AG04449 (cell line): ENCODE measurements around the gene SAMD11.
"Not testable (repeated sequence)": the region's sequence is repeated elsewhere in the genome, so short reads cannot be mapped to it uniquely, and the experiment has no call there.

Experiments
- CTCF ChIA-PET: fragments of 350-600 bp; formaldehyde crosslinking; extraction: SDS; loops from one replicate; lab custom pipeline; 2021; ENCODE audit warnings: antibody characterized with exemption; lab: Yijun Ruan, JAX
- POLR2A ChIA-PET: fragments of 400-600, 350-600 bp; formaldehyde crosslinking; extraction: SDS; loops from one replicate; lab custom pipeline; 2020; ENCODE audit warnings: antibody characterized with exemption, inconsistent platforms; lab: Yijun Ruan, JAX
- DNase-seq: peaks from one replicate; pipeline ENCODE4 v3.0.0-alpha.2; 2010; ENCODE audit warnings: low read depth, low spot score
- H3K4me3 ChIP-seq: 2 replicates; pipeline ENCODE4 v1.5.1; 2011; ENCODE audit warnings: low read depth, mild to moderate bottlenecking, control low read depth, low read length
- TF ChIP-seq, protein P1 (sequence below): IDR thresholded peaks from one replicate; pipeline ENCODE4 v1.5.1; 2011; ENCODE audit warnings: mild to moderate bottlenecking, moderate library complexity, low read length, control low read depth, inconsistent platforms; ENCODE audit not compliant: insufficient read depth; ENCODE audit errors: missing control alignments

SAMD11 gene

DNA sequence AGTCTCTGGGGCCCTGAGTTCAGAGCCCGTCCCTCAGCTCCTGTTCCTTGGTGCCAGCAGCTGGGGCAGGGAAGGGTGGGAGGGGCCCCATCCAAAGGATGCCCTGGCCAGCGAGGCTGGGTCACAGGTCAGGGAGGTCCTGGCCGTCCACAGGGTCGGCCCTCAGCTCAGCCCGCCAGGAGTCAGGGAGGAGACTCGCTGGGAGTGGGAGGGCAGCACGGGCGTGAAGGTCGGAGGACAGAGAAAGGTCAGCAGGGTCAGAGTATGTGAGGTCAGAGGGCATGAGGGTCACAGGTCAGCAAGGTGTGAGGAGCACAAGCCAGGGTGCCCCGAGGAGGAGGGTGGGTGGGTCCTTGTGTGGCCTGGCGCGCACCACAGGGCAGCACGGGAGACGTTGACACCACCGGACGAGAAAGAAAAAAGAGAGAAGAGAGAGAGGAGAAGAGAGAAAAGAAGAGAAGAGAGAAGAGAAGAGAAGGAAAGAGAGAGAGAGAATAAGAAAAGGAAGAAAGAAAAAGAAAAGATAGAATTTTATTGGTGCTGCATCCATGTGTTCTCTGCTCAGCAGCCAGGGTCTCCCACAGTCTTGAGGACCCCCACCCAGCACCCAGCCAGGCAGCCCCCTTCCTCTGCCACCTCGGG is 51.1 kb downstream of the SAMD11 start:
- ChIA-PET POLR2A (interaction anchor here (2.2 kb wide), 1 partner anchor 8 kb away, joined by 8 read pairs; the partner anchor contains the start of gene PLEKHN1), CTCF (interaction anchor here (1.0 to 3.2 kb wide), 7 partner anchors 8 to 102 kb away, joined by 3 to 29 read pairs (median 10); partner anchors contain the start of gene PLEKHN1)
- TF ChIP-seq, protein P1, sequence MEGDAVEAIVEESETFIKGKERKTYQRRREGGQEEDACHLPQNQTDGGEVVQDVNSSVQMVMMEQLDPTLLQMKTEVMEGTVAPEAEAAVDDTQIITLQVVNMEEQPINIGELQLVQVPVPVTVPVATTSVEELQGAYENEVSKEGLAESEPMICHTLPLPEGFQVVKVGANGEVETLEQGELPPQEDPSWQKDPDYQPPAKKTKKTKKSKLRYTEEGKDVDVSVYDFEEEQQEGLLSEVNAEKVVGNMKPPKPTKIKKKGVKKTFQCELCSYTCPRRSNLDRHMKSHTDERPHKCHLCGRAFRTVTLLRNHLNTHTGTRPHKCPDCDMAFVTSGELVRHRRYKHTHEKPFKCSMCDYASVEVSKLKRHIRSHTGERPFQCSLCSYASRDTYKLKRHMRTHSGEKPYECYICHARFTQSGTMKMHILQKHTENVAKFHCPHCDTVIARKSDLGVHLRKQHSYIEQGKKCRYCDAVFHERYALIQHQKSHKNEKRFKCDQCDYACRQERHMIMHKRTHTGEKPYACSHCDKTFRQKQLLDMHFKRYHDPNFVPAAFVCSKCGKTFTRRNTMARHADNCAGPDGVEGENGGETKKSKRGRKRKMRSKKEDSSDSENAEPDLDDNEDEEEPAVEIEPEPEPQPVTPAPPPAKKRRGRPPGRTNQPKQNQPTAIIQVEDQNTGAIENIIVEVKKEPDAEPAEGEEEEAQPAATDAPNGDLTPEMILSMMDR = no peak
- H3K4me3 ChIP-seq = no peak overlapping the region
- no peak for DNase-seq

DNA sequence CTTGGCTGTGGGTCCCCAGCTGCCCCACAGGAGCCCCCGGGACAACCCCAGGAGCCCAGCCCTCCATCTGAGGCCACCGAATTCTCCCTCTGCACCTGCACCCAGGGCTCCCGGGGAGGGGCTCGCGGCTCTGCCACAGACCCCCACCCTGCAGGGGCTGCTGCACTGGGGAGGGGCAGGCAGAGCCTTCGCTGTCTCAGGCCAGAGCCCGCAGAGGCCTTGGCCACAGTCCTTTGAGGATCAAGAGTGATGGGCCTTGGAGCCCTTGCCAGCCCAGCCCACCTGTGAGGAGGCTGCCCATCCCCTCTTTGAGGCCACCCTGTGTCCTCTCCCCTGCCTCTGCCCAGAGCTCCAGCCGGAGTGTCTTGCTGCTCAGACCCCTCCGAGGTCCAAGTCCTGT is 51.6 kb downstream of the SAMD11 start:
- DNase-seq = no peak
- ChIA-PET POLR2A (interaction anchor here (2.2 kb wide), 1 partner anchor 8 kb away, joined by 8 read pairs; the partner anchor contains the start of gene PLEKHN1), CTCF (interaction anchor here (0.8 to 3.2 kb wide), 11 partner anchors 8 to 102 kb away, joined by 3 to 29 read pairs (median 5); partner anchors contain the start of genes ISG15 and PLEKHN1)
- TF ChIP-seq, protein P1 = no peak
- no peak overlapping the region for H3K4me3 ChIP-seq

DNA sequence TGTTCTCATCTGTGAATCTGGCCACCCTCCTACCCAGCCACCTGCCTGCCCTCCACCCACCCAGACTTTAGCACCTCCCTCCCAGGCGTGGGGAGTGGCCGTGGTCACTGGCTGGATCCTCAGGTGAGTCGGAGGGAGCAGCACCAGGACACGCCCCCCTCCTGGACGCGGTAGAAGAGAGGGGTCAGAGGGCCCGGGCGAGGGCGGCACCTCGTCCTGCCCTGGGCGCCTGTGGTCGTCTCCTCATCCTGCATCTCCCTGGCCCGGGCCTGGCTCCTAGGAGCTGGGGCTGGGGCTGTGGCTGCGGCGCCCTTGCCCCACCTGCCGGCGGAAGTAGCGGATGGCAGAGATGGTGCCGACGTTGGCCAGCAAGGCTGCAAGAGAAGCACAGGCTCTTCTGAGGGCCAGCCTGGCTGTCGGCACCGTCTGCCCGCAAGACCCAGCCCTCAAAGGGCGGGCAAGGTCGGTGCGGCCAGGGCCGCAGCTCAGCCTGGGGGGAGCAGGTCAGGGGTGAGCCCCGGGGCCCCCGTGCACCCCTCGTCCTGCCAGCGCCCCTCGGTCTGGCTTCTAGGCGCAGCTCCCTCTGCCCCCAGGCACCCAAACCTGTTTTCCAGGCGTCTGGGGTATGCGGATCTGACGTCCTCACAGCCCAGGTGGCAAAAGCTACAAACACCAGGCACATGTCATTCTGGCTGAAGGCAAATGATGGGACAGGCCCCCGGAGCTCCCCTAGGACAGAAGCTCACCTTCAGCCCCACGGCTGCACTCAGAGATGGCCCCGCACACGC is 52.4 kb downstream of the SAMD11 start:
- H3K4me3 ChIP-seq = peak overlapping the region; percentile 29
- no peak for DNase-seq
- CTCF ChIA-PET = interaction anchor here (0.6 to 3.2 kb wide), 16 partner anchors 8 to 117 kb away, joined by 3 to 29 read pairs (median 4); partner anchors contain the start of genes ISG15 and PLEKHN1
- TF ChIP-seq, protein P1 = peak; percentile 87
- POLR2A ChIA-PET = interaction anchor here (2.2 kb wide), 1 partner anchor 9 kb away, joined by 8 read pairs; the partner anchor contains the start of gene PLEKHN1

DNA sequence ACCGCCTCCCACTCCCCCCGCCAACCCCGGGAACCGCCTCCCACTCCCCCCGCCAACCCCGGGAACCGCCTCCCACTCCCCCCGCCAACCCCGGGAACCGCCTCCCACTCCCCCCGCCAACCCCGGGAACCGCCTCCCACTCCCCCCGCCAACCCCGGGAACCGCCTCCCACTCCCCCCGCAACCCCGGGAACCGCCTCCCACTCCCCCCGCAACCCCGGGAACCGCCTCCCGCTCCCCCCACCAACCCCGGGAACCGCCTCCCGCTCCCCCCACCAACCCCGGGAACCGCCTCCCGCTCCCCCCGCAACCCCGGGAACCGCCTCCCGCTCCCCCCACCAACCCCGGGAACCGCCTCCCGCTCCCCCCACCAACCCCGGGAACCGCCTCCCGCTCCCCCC is 53.1 kb downstream of the SAMD11 start:
- not testable (repeated sequence) for H3K4me3 ChIP-seq, DNase-seq
- POLR2A ChIA-PET = interaction anchor here (2.2 kb wide), 1 partner anchor 10 kb away, joined by 8 read pairs; the partner anchor contains the start of gene PLEKHN1
- CTCF ChIA-PET = interaction anchor here (0.7 to 3.2 kb wide), 12 partner anchors 7 to 107 kb away, joined by 3 to 29 read pairs (median 4); partner anchors contain the start of gene PLEKHN1

DNA sequence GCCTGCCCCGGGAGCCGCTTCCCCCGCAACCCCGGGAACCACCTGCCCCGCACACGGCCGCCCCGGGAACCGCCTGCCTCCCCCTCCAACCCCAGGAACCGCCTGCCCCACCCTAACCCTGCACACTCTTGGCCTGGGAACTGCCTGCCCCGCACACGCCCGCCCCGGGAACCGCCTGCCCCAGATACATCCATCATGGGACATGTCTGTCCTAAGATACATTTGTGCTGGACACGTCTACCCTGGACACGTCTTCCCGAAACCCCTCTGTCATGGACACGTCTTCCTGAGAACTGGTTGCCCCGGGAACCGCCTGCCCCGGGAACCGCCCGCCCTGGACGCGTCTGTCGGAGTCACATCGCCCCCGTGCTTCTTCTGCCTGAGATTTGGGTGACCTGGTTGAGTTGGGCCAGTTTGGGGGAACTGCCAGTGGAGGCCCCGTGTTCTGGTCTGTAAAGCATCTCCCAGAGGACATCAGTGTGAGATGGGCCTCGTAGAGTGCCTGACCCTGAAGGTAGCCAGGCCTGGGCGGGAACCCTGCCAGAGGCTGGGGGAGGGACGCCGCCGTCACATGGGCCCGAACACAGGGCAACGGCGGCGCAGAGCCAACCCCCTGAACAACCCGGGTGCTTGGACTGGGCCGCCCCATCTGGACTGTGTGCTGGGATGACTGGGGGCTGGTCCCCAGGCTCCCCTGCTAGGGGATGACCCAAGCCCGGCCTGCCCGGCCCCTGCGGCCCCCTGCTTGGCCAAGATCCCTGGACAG is 54.5 kb downstream of the SAMD11 start:
- DNase-seq = no peak
- ChIA-PET POLR2A (no interaction called here), CTCF (no interaction called here)
- H3K4me3 ChIP-seq = no peak overlapping the region
- TF ChIP-seq, protein P1 = no peak
